Mucosa of descending colon (tissue), 3 donors: ENCODE results near the gene SLC6A16. TPM values are rescaled to one million over a fixed set of nuclear protein-coding genes. Genes with fewer than 3 reads are reported as not detected.

Source experiments
- ATAC-seq: fragments of 200-7000 bp; cut with Tn5 transposase; one replicate; pipeline ENCODE4 v1.9.1; 2020; ENCODE audit warnings: mild to moderate bottlenecking, moderate library complexity
- DNase-seq, 3 donors: peaks; one replicate each; pipeline ENCODE4 v3.0.0-alpha.2; 2020
- H3K36me3 ChIP-seq: fragments of 200-600 bp; one replicate; pipeline ENCODE4 v1.8.0; 2021; ENCODE audit warnings: low read depth, mild to moderate bottlenecking
- H3K4me1 ChIP-seq: fragments of 200-600 bp; one replicate; pipeline ENCODE4 v1.8.0; 2021; ENCODE audit warnings: low read depth, mild to moderate bottlenecking
- H3K4me3 ChIP-seq: fragments of 200-600 bp; one replicate; pipeline ENCODE4 v1.8.0; 2021; ENCODE audit warnings: mild to moderate bottlenecking
- H3K9me3 ChIP-seq: fragments of 200-600 bp; one replicate; pipeline ENCODE4 v1.8.0; 2021; ENCODE audit warnings: mild to moderate bottlenecking
- intact Hi-C, 2 donors: fragments of 100-400 bp; cut with DNase I in 1 of 2; cut with micrococcal nuclease in 1 of 2; formaldehyde crosslinking; loops; one replicate each; pipeline versions ENCODE4 v1.11.0 to v1.11.1; 2022; cut with DNase I, micrococcal nuclease
- total RNA-seq, 3 donors: library from RNA; stranded (reverse); fragmentation: NEBNext Ultra II Directional in 2 of 3; extraction: Animal tissue kit (Norgen Biotek cat#: 25700) in 2 of 3; gene quantifications; one replicate each; pipeline versions ENCODE4 v1.2.1 to v1.2.4, GENCODE V29; 2021 to 2023
- TF ChIP-seq, protein P1 (sequence below): fragments of 200-600 bp; IDR thresholded peaks from one replicate; pipeline ENCODE4 v1.8.0; 2022; ENCODE audit warnings: antibody characterized with exemption, mild to moderate bottlenecking
- donor health status: DM: no; HTN: no; CAD: no; lungs with moderate emphysema.
- donor health status: DM: no; HTN: no; CAD: no.
- donor health status: DM: no; HTN: yes; CAD: no.

Gene SLC6A16
- total RNA-seq, 3 donors from 2014 or later = 0.36 to 3.7 (median 0.52) TPM

GRCh38 chr19:49261602-49262001 lies 63.4 kb downstream of the SLC6A16 start:
- H3K36me3 ChIP-seq = no peaks in the 10 kb centered on the region
- DNase-seq (no peak), ATAC-seq (no peak)
- no peak overlapping the region for H3K4me3 ChIP-seq
- intact Hi-C loops = no loop called here
- H3K9me3 ChIP-seq = peaks cover 20% of the 10 kb centered on the region
- no peaks in the 10 kb centered on the region for H3K4me1 ChIP-seq
- TF ChIP-seq, protein P1, sequence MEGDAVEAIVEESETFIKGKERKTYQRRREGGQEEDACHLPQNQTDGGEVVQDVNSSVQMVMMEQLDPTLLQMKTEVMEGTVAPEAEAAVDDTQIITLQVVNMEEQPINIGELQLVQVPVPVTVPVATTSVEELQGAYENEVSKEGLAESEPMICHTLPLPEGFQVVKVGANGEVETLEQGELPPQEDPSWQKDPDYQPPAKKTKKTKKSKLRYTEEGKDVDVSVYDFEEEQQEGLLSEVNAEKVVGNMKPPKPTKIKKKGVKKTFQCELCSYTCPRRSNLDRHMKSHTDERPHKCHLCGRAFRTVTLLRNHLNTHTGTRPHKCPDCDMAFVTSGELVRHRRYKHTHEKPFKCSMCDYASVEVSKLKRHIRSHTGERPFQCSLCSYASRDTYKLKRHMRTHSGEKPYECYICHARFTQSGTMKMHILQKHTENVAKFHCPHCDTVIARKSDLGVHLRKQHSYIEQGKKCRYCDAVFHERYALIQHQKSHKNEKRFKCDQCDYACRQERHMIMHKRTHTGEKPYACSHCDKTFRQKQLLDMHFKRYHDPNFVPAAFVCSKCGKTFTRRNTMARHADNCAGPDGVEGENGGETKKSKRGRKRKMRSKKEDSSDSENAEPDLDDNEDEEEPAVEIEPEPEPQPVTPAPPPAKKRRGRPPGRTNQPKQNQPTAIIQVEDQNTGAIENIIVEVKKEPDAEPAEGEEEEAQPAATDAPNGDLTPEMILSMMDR = no peak

DNA sequence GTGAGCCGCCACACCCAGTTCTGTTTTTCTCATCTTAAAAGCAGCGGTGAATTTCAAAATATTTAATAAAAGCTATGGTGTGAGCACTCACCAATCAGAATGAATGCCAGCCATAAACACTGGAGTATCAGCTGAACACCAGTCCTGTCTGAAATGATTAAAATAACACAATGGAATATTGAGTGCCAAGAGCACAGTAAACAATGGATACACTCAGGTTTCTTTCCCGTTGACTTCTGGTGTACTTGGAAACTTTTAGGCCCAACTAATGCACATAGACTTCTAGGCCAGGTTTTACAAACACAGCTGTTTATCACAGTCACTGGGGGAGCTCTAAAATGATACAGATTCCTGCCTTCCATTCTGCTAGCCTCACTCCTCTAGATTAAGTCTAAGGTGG lies 68.3 kb downstream of the SLC6A16 start:
- Histone ChIP-seq H3K36me3 (no peaks in the 10 kb centered on the region), H3K4me3 (no peak overlapping the region), H3K9me3 (peaks cover 11% of the 10 kb centered on the region), H3K4me1 (no peaks in the 10 kb centered on the region)
- intact Hi-C loops = no loop called here
- ATAC-seq = no peak
- TF ChIP-seq, protein P1 = no peak
- no peak for DNase-seq

GRCh38 chr19:49255674-49256073 lies 69.3 kb downstream of the SLC6A16 start:
- ATAC-seq = no peak
- H3K4me1 ChIP-seq = no peaks in the 10 kb centered on the region
- TF ChIP-seq, protein P1 = no peak
- H3K9me3 ChIP-seq = peaks cover 11% of the 10 kb centered on the region
- DNase-seq = no peak
- intact Hi-C loops = no loop called here
- no peaks in the 10 kb centered on the region for H3K36me3 ChIP-seq
- no peak overlapping the region for H3K4me3 ChIP-seq

DNA sequence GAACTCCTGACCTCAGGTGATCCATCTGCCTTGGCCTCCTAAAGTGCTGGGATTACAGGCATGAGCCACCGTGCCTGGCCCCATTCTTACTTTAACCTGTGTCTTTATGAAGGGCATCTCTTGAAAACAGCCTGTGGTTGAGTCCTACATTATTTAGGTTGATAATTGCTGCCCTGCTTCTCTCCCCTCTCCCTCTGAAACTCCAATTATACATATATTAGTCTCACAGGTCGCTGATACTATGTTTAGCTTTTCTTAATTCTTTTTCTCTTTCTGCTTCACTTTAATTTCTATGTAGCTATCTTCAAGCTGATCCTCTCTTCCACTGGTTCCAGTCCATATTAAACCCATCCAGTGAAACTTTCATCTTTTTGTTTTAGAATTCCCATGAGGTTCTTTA lies 75.1 kb downstream of the SLC6A16 start:
- H3K9me3 ChIP-seq = no peaks in the 10 kb centered on the region
- no peaks in the 10 kb centered on the region for H3K36me3 ChIP-seq
- TF ChIP-seq, protein P1 = no peak
- ATAC-seq (no peak), DNase-seq (no peak)
- intact Hi-C loops = no loop called here
- H3K4me1 ChIP-seq = no peaks in the 10 kb centered on the region
- H3K4me3 ChIP-seq = no peak overlapping the region

DNA sequence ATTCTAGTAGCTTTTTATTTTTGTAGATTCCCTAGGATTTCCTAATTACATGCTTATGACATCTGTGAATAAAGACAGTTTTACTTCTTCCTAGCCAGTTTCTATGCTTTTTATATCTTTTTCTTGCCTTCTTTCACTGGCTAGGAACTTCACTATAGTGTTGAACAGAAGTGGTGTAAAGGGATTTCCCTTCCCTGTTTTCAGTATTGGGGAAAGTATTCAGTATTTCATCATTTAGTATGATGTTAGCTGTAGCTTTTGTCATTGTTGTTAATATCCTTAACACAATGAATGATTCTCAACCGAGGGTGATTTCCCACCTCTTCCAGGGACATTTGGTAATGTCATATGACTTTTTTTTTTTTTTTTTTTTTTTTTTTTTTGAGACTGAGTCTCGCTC lies 77.3 kb downstream of the SLC6A16 start:
- H3K4me1 ChIP-seq = no peaks in the 10 kb centered on the region
- no peaks in the 10 kb centered on the region for H3K36me3 ChIP-seq
- DNase-seq = no peak
- intact Hi-C loops = no loop called here
- no peak overlapping the region for H3K4me3 ChIP-seq
- no peaks in the 10 kb centered on the region for H3K9me3 ChIP-seq
- TF ChIP-seq, protein P1 = no peak
- no peak for ATAC-seq

GRCh38 chr19:49244256-49244655 lies 80.7 kb downstream of the SLC6A16 start:
- Histone ChIP-seq H3K4me1 (no peaks in the 10 kb centered on the region), H3K4me3 (no peak overlapping the region), H3K9me3 (no peaks in the 10 kb centered on the region), H3K36me3 (no peaks in the 10 kb centered on the region)
- ATAC-seq (no peak), DNase-seq (no peak)
- TF ChIP-seq, protein P1 = no peak
- intact Hi-C loops = no loop called here
